CD4-positive, alpha-beta T cell treated with Interleukin-4 for 1 hour (primary cell): Measurements from ENCODE around the gene RHEBL1.

Source experiments
- DNase-seq, 2 donors: peaks; one replicate each; pipeline ENCODE4 v3.0.0-alpha.2; 2020 to 2022

RHEBL1 gene

DNA sequence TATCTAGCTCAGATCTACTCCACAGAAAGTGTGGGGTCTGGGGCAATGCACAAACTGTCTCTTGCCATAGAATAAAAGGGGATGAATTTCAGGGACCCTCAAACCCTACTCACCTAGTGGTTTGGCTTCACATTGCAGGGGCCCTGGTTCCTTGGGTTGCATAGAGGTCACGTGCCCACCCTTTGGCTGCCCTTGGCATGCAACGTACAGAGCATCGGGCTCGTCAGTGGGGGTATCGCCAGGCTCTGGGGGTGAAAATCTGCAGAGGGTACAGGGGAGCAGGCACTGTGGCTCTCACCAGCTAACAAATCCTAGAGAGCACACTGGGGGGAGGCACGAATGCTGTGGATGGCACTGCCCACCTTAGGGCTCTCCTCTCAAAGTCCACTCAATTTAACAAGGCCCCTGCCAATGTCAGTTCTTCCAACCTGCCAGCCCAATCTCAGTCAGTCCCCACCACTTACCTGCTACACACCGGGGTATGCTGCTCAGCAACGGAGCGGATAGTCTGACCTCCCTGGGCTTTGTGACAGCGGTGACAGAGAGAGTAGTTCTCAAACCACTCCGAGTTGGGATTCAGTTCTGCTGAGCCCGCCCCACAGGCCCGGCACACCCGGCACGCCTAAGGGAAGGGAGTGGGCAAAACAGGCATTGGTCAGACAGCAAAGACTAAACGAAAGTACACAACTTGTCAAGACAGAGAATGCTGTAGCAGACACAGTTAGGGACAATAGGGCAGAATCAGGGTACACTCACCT, 17.1 kb downstream of the RHEBL1 start:
- no peak for DNase-seq

DNA sequence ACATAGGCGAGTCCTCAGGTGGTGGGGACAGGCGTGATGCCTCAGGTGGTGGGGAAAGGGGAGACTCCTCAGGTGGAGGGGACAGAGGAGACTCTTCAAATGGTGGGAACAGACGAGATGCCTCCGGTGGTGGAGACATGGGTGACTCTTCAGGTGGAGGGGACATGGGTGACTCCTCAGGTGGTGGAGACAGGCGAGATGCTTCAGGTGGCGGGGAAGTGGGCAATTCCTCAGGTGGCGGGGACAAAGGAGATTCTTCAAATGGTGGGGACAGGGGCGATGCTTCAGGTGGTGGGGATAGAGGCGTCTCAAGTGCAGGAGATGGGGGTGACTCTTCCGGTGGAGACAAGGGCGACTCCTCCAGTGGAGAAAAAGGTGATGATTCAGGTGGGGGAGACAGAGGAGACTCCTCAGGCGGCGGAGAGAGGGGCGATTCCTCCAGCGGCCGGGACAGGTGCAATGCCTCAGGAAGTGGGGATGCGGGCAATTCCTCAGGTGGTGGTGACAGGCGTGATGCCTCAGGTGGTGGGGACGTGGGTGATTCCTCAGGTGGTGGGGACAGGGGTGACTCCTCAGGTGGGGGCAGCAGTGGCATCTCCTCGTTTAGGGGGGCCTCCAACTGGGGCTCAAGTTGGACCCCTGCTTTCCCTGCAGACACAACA, 17.9 kb downstream of the RHEBL1 start:
- no peak for DNase-seq

DNA sequence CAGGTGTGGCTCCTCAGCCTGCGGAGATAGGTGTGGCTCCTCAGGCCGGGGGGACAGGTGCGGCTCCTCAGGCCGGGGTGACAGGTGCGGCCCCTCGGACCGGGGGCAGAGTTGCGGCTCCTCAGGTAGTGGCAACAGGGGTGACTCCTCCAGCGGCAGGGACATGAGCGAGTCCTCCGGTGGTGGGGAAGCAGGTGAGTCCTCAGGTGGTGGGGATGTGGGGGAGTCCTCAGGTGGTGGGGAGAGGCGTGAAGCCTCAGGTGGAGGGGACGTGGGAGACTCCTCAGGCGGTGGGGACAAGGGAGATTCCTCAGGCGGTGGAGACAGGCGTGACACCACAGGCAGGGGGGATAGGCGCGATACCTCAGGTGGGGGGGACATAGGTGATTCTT, 18.4 kb downstream of the RHEBL1 start:
- DNase-seq, result no peak

DNA sequence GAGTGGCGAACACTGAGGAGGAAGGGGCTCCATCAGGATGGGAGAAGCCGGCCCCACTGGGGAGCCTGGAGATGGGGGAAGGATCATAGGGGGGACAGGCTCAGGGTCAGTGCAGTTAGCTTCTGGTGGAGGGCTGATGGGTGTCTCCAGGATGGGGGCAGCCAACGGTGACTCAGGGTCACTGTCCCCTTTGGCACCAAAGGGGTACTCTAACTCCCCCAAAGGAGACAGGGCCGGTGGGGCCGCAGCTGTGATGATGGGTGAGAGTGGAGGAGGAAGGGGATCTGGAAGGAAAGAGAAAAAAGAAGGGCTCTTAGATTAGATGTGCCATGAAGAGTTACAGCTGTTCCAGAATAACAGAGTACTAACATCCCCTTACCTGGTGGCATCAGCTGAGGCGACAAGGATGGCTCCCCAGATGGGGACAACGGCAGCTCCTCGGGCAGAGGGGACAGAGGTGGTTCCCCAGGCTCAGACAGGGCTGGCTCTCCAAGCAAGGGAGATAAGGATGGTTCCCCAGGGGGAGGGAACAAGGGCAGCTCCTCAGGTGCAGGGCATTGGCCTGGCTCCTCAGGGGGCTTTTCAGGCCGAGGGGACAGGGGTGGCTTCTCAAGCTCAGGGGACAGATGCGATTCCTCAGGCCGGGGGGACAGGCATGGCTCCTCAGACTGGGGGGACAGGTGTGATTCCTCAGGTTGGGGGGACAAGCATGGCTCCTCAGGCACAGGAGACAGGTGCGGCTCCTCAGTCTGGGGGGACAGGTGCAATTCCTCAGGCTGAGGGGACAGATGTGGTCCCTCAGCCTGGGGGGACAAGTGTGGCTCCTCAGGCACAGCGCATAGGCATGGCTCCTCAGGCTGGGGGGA, 19.0 kb downstream of the RHEBL1 start:
- DNase-seq, result no peak

DNA sequence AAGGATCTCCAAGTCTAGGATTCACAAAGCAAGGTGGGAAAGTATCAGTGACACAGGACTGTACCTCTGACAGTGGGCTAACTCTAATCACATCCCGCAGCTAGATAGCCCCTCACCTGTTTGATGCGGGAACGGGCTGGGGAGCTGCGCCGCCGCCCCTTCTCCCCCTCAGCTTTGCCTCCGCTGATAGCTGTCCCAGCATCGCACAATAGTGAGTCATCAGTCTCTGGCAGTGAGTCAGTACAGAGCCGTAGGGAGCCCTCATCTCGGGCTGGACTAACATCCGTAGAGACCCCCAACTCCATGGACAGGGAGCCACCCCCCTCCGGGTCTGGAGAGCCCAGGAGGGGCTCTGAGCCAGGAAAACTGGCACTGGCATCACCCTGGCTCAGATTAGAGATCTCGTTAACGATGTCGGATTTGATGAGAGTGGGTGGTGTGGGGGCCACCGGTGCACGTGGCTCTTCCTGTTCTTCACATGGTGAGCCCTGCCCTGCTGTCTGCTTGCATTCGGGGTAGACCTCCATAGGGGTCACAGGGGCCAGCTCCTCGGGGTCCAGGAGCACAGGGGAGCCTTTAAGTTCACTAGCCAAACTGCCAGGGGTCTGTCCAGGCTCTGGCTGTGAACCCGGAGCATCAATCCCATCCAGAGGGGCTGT, 20.1 kb downstream of the RHEBL1 start:
- no peak for DNase-seq

DNA sequence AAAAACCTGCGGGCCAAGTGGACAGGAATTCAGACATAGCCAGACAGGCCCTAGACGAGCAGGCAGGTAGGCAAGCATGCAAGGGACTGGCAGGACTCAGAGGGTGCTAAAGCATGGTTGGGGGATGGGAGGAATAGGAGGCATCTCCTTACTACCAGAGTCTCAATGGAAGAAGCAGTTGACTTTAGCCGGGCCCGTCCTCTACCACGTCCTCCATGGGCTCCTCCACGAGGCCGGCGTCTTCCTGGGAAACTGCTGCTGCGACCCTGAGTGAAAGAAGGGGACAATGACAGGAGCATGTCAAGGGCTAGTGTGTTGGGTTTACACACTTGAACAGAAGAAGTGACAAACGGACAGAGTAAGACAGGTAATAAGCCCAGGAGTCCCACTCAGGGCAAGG, 20.8 kb downstream of the RHEBL1 start:
- no peak for DNase-seq

DNA sequence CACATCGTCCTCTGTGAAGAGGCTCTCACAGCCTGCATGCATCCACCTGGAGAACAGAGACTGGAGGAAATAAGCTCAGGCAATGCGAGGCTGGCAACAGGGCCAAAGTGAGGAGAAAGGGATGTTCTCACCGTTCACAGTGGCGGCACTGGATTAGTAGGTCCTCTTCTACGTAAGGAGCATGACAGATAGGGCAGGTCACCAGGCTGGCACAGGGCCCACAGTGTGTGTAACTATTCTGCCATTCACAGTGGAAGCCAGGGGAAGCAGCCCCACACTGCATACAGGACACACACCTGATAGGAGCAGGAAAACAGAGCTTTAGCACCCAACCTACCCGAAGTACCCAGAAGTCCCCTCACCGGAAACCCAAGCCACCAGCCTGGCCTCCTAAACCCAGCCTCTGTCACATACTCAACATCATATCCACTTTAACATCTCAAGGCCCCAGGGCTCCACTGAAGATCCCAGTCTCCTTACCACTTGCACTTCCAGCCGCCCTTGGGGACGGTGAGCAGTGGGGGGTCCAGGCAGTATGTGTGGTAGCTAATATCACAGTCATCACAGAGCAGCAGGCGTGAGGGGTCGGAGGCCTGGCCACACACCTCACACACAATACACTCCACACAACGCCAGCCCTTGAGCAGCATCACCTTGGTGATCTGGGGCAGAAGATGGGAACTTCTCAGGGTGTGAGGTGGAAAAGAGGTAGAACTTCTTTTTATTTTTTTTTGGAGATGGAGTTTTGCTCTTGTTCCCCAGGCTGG, 23.5 kb downstream of the RHEBL1 start:
- no peak for DNase-seq

DNA sequence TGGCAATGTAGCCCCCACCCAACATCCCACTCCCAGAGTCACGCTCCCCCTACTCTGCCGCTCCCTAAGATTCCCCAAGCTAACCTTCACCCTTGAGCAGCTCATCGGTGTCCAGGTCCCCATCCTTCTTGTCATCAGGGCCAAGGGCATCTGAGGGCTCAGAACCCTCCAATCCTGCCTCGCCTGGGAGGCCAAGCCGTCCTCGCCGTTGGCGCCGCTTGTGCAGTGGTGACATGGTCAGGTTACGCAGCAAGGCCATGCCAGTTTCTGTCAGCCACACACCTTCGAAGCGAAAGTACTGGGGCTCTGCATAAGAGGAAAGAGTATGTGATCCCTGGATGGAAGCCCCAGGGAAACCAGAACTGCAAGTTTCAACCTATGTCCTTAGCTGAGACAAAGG, 25.1 kb downstream of the RHEBL1 start:
- no peak for DNase-seq

DNA sequence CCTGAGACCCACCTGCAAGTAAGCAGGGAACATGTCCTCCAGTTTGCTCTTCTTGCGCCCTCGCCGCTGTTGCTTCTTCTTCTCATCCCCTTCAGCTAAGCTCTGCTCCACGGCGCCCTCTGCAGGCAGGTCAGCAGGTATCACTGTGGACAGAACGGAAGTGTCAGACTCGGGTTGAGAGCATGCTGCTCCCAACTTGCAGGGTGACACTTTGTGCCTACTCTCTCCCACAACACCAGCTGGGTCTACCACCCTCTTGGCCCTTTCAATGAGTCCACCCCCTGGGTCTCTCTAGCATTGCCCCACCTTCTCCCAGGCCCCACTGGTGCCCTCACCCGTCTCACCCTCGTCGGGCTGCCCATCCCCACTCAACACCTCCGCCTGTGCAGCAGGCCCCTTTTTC, 25.9 kb downstream of the RHEBL1 start:
- peak; percentile 81 to 82 for DNase-seq

DNA sequence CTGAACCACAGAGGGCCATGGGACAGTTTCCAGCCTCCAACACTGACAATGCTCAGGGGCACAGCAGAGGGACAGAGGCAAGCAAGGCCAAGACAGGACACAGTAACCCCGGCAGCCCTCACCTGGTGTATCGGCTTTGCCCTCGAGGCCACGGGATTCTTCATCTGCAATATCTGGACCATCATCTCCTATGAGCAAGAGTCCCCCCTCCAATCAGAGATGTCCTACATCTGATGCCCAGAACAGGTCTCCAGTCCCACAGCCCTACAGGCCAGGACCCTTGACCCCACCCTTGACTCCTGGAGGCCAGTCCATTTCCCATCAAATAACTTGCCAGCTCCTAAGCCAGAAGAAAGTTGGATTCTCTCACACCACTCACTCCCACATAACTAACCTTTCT, 26.5 kb downstream of the RHEBL1 start:
- DNase-seq, result no peak

DNA sequence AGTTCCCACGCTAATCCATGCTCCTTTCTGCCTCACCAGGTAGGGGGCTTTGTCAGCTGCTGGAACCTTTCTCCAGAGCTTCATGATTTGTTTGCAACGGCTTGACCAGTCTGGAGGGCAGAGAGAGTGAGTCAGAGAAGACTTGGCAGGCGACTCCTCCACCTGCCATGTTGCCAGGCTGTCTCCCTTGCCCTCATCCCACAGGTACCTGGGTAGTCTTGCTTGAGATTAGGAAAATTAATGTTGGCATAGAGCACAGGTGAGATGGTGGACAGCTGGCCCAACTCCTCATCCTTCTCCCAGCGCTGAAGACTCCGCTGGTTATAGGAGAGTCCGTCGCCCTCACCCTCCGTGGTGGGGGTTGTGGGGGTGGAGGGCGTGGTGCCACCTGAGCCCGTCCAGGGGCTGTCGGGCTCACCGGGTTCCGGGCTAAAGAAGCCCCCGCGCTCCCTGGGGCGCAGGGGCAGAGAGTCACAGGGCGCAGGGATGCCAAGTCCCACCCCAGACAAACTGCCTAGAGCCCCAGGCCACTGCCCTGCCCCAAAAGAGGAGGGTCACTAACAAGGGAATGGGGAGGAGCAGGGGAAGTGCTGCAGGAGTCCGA, 27.8 kb downstream of the RHEBL1 start:
- no peak for DNase-seq

DNA sequence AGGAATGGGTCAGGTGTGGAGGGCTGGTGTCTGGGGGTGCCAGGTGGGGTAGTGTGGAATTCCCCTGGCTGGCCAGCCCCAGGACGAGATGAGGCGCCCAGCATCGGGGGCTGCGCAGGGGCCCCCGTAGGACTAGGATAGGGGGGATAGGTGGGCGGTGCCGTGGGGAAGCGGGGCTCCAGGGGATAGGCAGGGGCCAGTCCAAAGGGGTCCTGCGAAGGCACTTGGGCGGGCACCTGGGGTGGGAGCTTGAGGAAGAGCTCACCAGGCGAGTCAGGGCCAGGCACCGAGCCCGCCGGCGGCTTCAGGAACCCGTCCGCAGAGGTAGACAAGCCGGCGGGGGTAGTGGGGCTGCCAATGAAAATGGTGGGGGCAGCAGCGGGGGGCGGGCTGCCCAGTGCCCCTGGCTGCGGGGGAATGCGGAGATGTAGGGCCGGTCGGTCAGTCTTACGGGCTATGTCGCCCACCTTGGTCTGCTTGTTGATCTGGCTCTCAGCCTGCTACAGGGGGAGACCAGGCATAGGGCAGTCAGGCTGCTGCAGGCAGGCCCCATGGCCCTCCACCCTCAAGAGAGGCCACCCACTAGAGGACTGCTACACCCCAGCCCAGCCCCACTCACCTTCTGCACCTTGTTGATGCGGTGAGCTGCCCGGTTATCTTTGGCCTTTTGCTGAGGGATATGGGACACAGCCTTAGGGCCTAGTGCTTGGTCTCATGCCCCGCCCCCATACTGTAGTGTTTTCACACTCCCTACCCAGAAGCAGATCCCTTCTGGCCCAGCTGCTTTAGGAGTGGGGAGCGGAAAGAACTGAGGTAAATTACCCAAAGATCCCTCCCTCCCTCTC, 28.5 kb downstream of the RHEBL1 start:
- DNase-seq, result no peak

DNA sequence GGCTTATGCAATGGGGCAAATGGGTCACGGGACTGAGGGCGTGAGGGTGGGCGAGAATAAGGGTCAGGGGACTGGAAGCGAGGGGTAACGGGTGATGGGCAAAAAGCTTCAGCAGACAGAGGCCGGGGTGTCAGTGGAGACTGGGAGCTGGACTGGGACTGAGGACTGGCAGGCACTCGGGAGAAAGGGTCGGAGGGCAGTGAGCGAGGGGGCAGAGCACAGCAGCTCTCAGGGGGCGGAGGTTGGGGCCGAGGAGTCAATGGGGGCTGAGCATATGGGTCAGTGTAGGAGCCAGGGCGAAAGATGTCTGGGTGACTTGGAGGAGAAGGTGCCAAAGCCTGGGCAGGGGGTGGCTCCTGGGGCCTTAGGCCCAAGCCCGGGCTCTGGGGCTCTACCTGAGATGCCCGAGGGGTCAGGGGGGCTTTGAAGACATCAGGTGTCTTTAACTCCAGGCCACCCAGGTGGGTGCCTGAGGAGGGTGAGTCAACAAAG, 29.4 kb downstream of the RHEBL1 start:
- no peak for DNase-seq

DNA sequence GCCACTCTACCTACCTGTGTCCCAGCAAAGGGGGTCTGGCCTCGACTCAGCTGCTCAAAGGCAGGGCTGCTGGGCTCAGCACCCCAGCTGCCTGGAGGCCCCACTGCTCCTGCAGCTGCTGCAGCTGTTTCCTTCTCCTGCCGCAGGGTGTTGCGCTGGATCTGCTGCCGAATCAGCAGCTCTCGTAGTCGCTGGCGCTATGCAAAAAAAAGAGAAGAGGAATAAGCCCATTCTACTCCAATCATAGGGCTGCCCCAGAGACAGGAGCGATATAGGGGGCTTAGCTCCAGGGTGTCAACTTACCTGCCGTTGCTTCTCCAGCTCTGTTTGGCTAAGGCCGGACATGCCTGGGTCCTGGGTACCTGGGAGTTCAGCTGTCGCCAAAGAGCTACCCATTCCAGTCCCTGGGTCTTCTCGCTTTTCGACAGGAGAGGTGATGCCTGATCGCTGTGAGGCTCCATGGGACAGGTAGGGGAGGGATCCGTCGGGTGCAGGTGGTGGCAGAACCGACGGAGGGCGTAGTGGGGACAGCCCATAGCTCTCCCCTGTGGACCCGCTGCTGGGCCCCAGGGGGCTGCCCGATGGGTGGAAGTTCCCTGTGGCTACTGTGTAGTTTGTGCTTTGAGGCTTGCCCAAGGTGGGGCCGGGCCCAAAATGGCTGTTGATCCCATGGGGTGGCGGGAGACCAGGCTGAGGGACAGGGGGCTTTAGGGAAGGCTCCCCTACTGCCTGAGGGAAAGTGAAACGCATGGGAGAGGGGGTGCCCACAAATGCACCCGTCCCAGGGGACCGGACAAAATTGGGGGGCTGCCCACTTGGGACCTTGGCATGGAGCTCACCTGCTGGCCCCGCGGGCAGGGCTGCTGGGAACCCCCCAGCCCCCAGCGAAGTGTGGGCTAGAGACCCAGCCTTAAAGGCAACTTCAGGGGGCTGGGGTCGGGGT, 30.1 kb downstream of the RHEBL1 start:
- DNase-seq, result no peak

DNA sequence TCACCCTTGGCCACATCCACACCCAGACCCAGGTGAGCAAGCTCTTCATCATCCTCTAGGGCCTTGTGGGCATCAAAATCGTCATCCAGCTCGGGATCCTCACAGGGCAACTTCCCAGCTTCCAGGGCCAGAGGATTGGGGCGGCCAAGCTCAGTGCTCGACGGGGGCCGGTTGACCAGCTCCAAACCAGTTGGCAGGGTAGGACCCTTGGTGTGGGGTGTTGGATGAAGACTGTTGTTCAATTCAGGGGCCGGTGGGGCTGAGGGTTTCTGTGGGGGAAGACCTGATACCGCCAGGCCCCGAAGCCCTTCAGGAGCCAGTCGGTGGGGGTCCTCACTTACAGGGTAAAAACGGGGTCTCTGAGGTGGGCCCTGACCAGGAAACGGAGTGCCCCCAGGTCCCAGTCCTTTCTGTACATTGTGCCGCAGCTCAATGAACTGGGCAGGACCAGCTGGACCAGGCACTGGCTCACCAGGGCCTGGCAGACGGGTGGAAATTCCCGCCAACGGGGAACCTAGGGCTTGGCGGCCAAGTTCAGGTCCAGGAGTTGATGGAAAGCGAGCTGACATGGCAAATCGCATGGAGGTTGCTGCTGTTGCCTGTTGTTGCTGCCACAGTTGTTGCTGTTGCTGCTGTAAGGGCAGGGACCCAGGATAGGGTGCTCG, 31.4 kb downstream of the RHEBL1 start:
- no peak for DNase-seq

DNA sequence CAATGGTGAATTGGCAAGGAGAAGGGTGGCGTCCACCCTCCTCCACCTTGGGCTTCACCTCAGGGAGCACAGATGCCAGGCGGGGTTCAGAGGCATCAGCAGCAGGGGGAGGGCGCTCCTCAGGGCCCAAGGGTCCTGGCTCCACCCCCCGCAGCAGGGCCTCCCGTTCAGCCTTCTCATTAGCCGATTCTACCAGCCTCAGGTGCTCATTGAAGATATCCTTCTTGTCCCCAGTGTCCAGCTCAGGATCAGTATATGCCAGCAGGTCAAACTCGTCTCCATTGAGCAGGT, 31.9 kb downstream of the RHEBL1 start:
- no peak for DNase-seq

DNA sequence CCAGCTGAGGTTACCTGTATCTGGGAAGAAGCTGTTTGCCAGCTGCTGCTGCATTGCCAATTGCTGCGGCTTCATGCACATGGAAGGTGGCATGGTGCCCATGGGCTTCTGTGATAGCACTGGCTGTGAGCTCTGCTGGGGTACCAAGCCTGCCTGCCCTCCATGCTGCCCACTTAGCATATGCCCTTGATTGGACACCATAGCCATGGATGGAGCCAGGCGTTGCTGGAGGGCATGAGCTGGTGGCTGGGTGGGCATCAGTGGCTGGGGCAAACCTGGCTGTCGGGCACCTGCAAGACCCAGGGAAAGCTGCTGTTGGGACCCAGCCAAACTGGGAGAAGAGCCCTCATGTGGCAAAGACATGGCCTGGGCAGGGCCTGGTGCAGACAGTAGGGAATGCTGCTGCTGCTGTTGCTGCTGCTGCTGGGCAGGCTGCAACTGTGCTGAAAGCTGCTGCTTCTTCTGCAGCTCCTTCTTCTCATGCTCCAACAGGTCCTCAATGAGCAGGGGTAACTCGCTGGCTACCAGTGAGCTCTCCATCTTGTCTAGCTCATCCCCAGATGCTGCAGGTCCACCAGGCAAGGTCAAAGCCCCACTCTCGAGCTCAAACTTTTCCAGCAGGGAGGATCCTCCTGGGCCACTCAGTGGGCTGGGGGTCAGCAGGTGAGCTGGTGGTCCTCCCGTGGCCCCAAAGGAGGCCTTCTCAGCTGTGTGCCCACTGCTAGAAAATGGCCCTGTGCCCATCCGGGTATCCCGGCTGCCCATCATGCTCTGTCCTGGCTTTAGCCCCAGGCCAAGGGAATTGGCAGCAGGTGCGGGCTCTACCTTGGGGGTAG, 32.5 kb downstream of the RHEBL1 start:
- no peak for DNase-seq

DNA sequence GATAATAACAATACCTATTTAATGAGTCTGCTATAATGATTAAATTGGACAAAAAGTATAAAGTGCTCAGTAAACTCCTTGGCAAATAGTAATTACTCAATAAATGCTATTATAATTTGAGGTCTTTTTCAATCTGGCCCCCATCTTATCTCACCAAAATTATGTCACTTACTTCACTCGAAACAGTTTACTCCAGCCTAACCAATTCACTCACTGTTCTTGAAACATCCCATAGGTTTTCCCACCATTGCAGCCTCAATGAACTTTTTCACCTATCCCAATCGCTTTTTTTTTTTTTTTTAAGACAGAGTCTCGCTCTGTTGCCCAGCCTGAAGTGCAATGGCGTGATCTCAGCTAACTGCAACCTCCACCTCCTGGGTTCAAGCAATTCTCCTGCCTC, 33.8 kb downstream of the RHEBL1 start:
- no peak for DNase-seq

DNA sequence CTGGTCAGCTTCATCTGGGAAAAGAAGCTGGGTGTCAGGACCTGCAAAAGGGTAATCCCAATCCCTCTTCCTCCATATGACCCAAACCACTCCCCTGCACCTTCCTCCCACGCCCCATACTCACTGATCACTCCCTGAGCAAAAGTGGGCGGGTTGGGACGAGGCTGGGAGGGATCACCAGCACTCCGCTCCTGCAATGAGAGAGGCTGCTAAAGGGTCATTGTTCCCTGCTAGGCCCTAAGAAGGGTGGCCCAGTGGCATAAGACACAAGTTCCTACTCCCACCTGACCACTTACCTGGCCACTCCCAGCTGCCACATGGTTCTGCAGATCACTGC, 35.5 kb downstream of the RHEBL1 start:
- no peak for DNase-seq
